ENCODE results near the gene SOBP. TPM values are rescaled to one million over a fixed set of nuclear protein-coding genes. Genes with fewer than 3 reads are reported as not detected.
"Not testable (repeated sequence)": the region's sequence is repeated elsewhere in the genome, so short reads cannot be mapped to it uniquely, and the experiment has no call there.

Gene SOBP
- total RNA-seq, 1 donor, result under 0.01 TPM

- not testable (repeated sequence) for DNase-seq (ENCODE audit: low read depth in 2 of 3, low spot score in 2 of 3)
These were observed 30.8 kb downstream of the SOBP start for GRCh38 chr6:107520706-107521105.

GRCh38 chr6:107523054-107523791 is 33.3 kb downstream of the SOBP start:
- no peak for DNase-seq (ENCODE audit: low read depth in 2 of 3, low spot score in 2 of 3)

GRCh38 chr6:107523794-107524193 is 33.9 kb downstream of the SOBP start:
- no peak for DNase-seq (ENCODE audit: low read depth in 2 of 3, low spot score in 2 of 3)

- no peak for DNase-seq (ENCODE audit: low read depth in 2 of 3, low spot score in 2 of 3)
These were observed 34.7 kb downstream of the SOBP start for GRCh38 chr6:107524626-107525025.

- no peak for DNase-seq (ENCODE audit: low read depth in 2 of 3, low spot score in 2 of 3)
These were observed 42.0 kb downstream of the SOBP start for GRCh38 chr6:107531868-107532267.

- DNase-seq (ENCODE audit: low read depth in 2 of 3, low spot score in 2 of 3), result no peak
These were observed 42.8 kb downstream of the SOBP start for GRCh38 chr6:107532706-107533105.

- no peak for DNase-seq (ENCODE audit: low read depth in 2 of 3, low spot score in 2 of 3)
These were observed 43.6 kb downstream of the SOBP start for GRCh38 chr6:107533415-107534059.

- DNase-seq (ENCODE audit: low read depth in 2 of 3, low spot score in 2 of 3), result no peak
These were observed 44.7 kb downstream of the SOBP start for GRCh38 chr6:107534571-107535141.

GRCh38 chr6:107535626-107536025 is 45.7 kb downstream of the SOBP start:
- DNase-seq (ENCODE audit: low read depth in 2 of 3, low spot score in 2 of 3), result no peak

GRCh38 chr6:107536180-107536961 is 46.5 kb downstream of the SOBP start:
- DNase-seq (ENCODE audit: low read depth in 2 of 3, low spot score in 2 of 3), result no peak

GRCh38 chr6:107537559-107537958 is 47.6 kb downstream of the SOBP start:
- no peak for DNase-seq (ENCODE audit: low read depth in 2 of 3, low spot score in 2 of 3)

- DNase-seq (ENCODE audit: low read depth in 2 of 3, low spot score in 2 of 3), result no peak
These were observed 49.0 kb downstream of the SOBP start for GRCh38 chr6:107538856-107539387.

- DNase-seq (ENCODE audit: low read depth in 2 of 3, low spot score in 2 of 3), result no peak
These were observed 49.5 kb downstream of the SOBP start for GRCh38 chr6:107539409-107539808.

GRCh38 chr6:107539849-107540464 is 50.0 kb downstream of the SOBP start:
- no peak for DNase-seq (ENCODE audit: low read depth in 2 of 3, low spot score in 2 of 3)

- no peak for DNase-seq (ENCODE audit: low read depth in 2 of 3, low spot score in 2 of 3)
These were observed 50.5 kb downstream of the SOBP start for GRCh38 chr6:107540465-107540857.

GRCh38 chr6:107542192-107542668 is 52.3 kb downstream of the SOBP start:
- DNase-seq (ENCODE audit: low read depth in 2 of 3, low spot score in 2 of 3), result no peak

- no peak for DNase-seq (ENCODE audit: low read depth in 2 of 3, low spot score in 2 of 3)
These were observed 53.2 kb downstream of the SOBP start for GRCh38 chr6:107543088-107543487.

GRCh38 chr6:107543567-107543966 is 53.6 kb downstream of the SOBP start:
- DNase-seq (ENCODE audit: low read depth in 2 of 3, low spot score in 2 of 3), result no peak

- no peak for DNase-seq (ENCODE audit: low read depth in 2 of 3, low spot score in 2 of 3)
These were observed 55.8 kb downstream of the SOBP start for GRCh38 chr6:107545763-107546162.

- no peak for DNase-seq (ENCODE audit: low read depth in 2 of 3, low spot score in 2 of 3)
These were observed 57.0 kb downstream of the SOBP start for GRCh38 chr6:107546691-107547450.
